Mesenchymal stem cell (in vitro differentiated cells and primary cell): Measurements from ENCODE around the gene SEPTIN12.
A peak's percentile ranks its signal among the peaks of the same experiment; 100 is the strongest.

ENCODE experiments used
- DNase-seq: peaks from one replicate; pipeline ENCODE4 v3.0.0-alpha.2; 2013
- H2AFZ ChIP-seq: one replicate; pipeline ENCODE4 v1.6.1; 2013; ENCODE audit warnings: low read depth, mild to moderate bottlenecking, control low read depth, inconsistent platforms, low read length, moderate library complexity
- H2AK5ac ChIP-seq: 2 replicates; pipeline ENCODE4 v1.6.1; 2013; ENCODE audit warnings: low read length, moderate library complexity, mild to moderate bottlenecking, inconsistent platforms; ENCODE audit not compliant: severe bottlenecking
- H2BK120ac ChIP-seq: one replicate; pipeline ENCODE4 v1.6.1; 2013; ENCODE audit warnings: low read depth, mild to moderate bottlenecking, inconsistent platforms, low read length, moderate library complexity
- H2BK12ac ChIP-seq, 2 experiments: one replicate each; pipeline ENCODE4 v1.6.1; 2013; ENCODE audit warnings: inconsistent platforms in 2 of 2, low read length in 2 of 2, mild to moderate bottlenecking in 2 of 2, moderate library complexity in 2 of 2, control low read depth in 1 of 2
- H2BK15ac ChIP-seq: one replicate; pipeline ENCODE4 v1.6.1; 2013; ENCODE audit warnings: mild to moderate bottlenecking, low read depth, inconsistent platforms; ENCODE audit not compliant: poor library complexity, severe bottlenecking
- H2BK5ac ChIP-seq: 2 replicates; pipeline ENCODE4 v1.6.1; 2013; ENCODE audit warnings: low read depth, mild to moderate bottlenecking, low read length, control low read depth, inconsistent platforms; ENCODE audit not compliant: poor library complexity, severe bottlenecking
- H3K14ac ChIP-seq, 2 experiments: one replicate each; pipeline ENCODE4 v1.6.1; 2013; ENCODE audit warnings: inconsistent platforms in 2 of 2, low read length in 2 of 2, control low read depth in 1 of 2, mild to moderate bottlenecking in 1 of 2, moderate library complexity in 1 of 2
- H3K18ac ChIP-seq, 2 experiments: one replicate each; pipeline ENCODE4 v1.6.1; 2013; ENCODE audit warnings: inconsistent platforms in 2 of 2, low read length in 2 of 2, control low read depth in 1 of 2, low read depth in 1 of 2, mild to moderate bottlenecking in 1 of 2
- H3K23ac ChIP-seq, 2 experiments: one replicate each; pipeline ENCODE4 v1.6.1; 2013; ENCODE audit warnings: inconsistent platforms in 2 of 2, low read length in 2 of 2, mild to moderate bottlenecking in 2 of 2, moderate library complexity in 2 of 2, control low read depth in 1 of 2
- H3K27ac ChIP-seq: 2 replicates; pipeline ENCODE4 v1.5.1; 2013; ENCODE audit warnings: mild to moderate bottlenecking, moderate library complexity, low read length, control low read depth, inconsistent platforms; ENCODE audit not compliant: poor library complexity, severe bottlenecking
- H3K27me3 ChIP-seq, 2 experiments: 2 replicates each; pipeline versions ENCODE4 v1.6.1 to v1.7.0; 2013; ENCODE audit warnings: low read length in 2 of 2, mild to moderate bottlenecking in 2 of 2, moderate library complexity in 2 of 2, control low read depth in 1 of 2, inconsistent platforms in 1 of 2; ENCODE audit not compliant: control insufficient read depth in 1 of 2, insufficient read depth in 1 of 2
- H3K36me3 ChIP-seq, 2 experiments: 2 replicates each; pipeline versions ENCODE4 v1.6.1 to v1.7.0; 2013; ENCODE audit warnings: low read length in 2 of 2, control low read depth in 1 of 2, inconsistent platforms in 1 of 2, low read depth in 1 of 2, mild to moderate bottlenecking in 1 of 2; ENCODE audit not compliant: insufficient read depth in 2 of 2, control insufficient read depth in 1 of 2
- H3K4ac ChIP-seq, 2 experiments: one replicate each; pipeline ENCODE4 v1.6.1; 2013; ENCODE audit warnings: inconsistent platforms in 2 of 2, low read length in 2 of 2, mild to moderate bottlenecking in 2 of 2, moderate library complexity in 2 of 2, control low read depth in 1 of 2, low read depth in 1 of 2
- H3K4me1 ChIP-seq: 2 replicates; pipeline ENCODE4 v1.6.1; 2013; ENCODE audit warnings: low read depth, low read length, control low read depth; ENCODE audit not compliant: control insufficient read depth, insufficient read depth
- H3K4me2 ChIP-seq: 2 replicates; pipeline ENCODE4 v1.6.1; 2013; ENCODE audit warnings: low read length, mild to moderate bottlenecking, inconsistent platforms; ENCODE audit not compliant: poor library complexity, severe bottlenecking
- H3K4me3 ChIP-seq, 2 experiments: 2 replicates each; pipeline versions ENCODE4 v1.5.1 to v1.7.0; 2013; ENCODE audit warnings: low read length in 2 of 2, mild to moderate bottlenecking in 2 of 2, control low read depth in 1 of 2, low read depth in 1 of 2; ENCODE audit not compliant: insufficient read depth in 1 of 2
- H3K79me1 ChIP-seq: replicated peaks from 2 replicates; pipeline ENCODE4 v1.6.1; 2013; ENCODE audit warnings: mild to moderate bottlenecking, control low read depth, low read length, inconsistent platforms; ENCODE audit not compliant: poor library complexity, severe bottlenecking
- H3K9ac ChIP-seq: 2 replicates; pipeline ENCODE4 v1.7.0; 2013; ENCODE audit warnings: mild to moderate bottlenecking, low read length, moderate library complexity
- H3K9me3 ChIP-seq: 2 replicates; pipeline ENCODE4 v1.7.0; 2013; ENCODE audit warnings: mild to moderate bottlenecking, low read length; ENCODE audit not compliant: control insufficient read depth
- H4K8ac ChIP-seq: one replicate; pipeline ENCODE4 v1.6.1; 2013; ENCODE audit warnings: inconsistent platforms, mild to moderate bottlenecking, low read length, moderate library complexity
- H4K91ac ChIP-seq: one replicate; pipeline ENCODE4 v1.6.1; 2013; ENCODE audit warnings: mild to moderate bottlenecking, low read length, inconsistent platforms
- WGBS: methylation state at CpG from one replicate; pipeline ENCODE4 v1.1.7; 2013; ENCODE audit warnings: mixed read lengths; 5-methylcytosine and 5-hydroxymethylcytosine counted together

SEPTIN12 gene

GRCh38 chr16:4796982-4797804 lies 9.0 kb upstream of the SEPTIN12 start:
- Histone ChIP-seq H3K27me3 (no peaks in the 10 kb centered on the region), H4K91ac (no peak overlapping the region), H3K4me3 (no peak overlapping the region), H2BK5ac (no peak overlapping the region), H3K18ac (no peak overlapping the region), H2AK5ac (no peak overlapping the region), H3K4ac (no peak overlapping the region), H3K14ac (no peak overlapping the region), H3K79me1 (peaks cover 13% of the 10 kb centered on the region), H2BK12ac (no peak overlapping the region), H2BK120ac (no peak overlapping the region), H3K4me1 (peaks cover 13% of the 10 kb centered on the region), H3K23ac (no peak overlapping the region), H3K9me3 (no peaks in the 10 kb centered on the region), H3K27ac (no peak overlapping the region), H2AFZ (no peak overlapping the region), H3K36me3 (peaks cover 14 to 62% of the 10 kb centered on the region in 2 experiments), H3K9ac (no peak overlapping the region), H2BK15ac (no peak overlapping the region), H3K4me2 (no peak overlapping the region), H4K8ac (no peak overlapping the region)
- 86% methylated on average over 17 of the region's 21 CpGs for WGBS
- DNase-seq: no peak

GRCh38 chr16:4795828-4796572 lies 7.9 kb upstream of the SEPTIN12 start:
- H2BK12ac ChIP-seq: no peak overlapping the region
- H2BK120ac ChIP-seq: no peak overlapping the region
- no peak for DNase-seq
- H3K27me3 ChIP-seq: no peaks in the 10 kb centered on the region
- H3K4me1 ChIP-seq: peaks cover 5% of the 10 kb centered on the region
- H2BK5ac ChIP-seq: no peak overlapping the region
- H3K4me2 ChIP-seq: no peak overlapping the region
- H3K23ac ChIP-seq: no peak overlapping the region
- no peak overlapping the region for H4K91ac ChIP-seq
- 89% methylated on average over 30 of the region's 30 CpGs for WGBS
- H3K9me3 ChIP-seq: no peaks in the 10 kb centered on the region
- no peak overlapping the region for H2AFZ ChIP-seq
- H3K14ac ChIP-seq: no peak overlapping the region
- peaks cover 4% of the 10 kb centered on the region for H3K79me1 ChIP-seq
- no peak overlapping the region for H3K4me3 ChIP-seq
- peaks cover 14 to 57% of the 10 kb centered on the region in 2 experiments for H3K36me3 ChIP-seq
- no peak overlapping the region for H2BK15ac ChIP-seq
- no peak overlapping the region for H3K4ac ChIP-seq
- H3K9ac ChIP-seq: no peak overlapping the region
- H2AK5ac ChIP-seq: no peak overlapping the region
- no peak overlapping the region for H4K8ac ChIP-seq
- no peak overlapping the region for H3K18ac ChIP-seq
- H3K27ac ChIP-seq: no peak overlapping the region

GRCh38 chr16:4795181-4795827 lies 7.2 kb upstream of the SEPTIN12 start, which contains the start of gene SMIM22:
SMIM22 (plus strand) TSS chr16:4795369; CDS start chr16:4795735, 366 bp downstream.
- Histone ChIP-seq H3K9ac (no peak within 1 kb of the TSS), H3K27me3 (peaks cover 0 to under 1% of the 10 kb centered on the region in 2 experiments), H3K36me3 (peaks cover 14 to 50% of the 10 kb centered on the region in 2 experiments), H3K9me3 (no peaks in the 10 kb centered on the region), H3K23ac (no peak within 1 kb of the TSS), H2BK12ac (no peak within 1 kb of the TSS), H2BK5ac (no peak within 1 kb of the TSS), H2BK120ac (no peak within 1 kb of the TSS), H3K4me3 (no peak within 1 kb of the TSS), H4K91ac (no peak within 1 kb of the TSS), H3K4me1 (peaks cover 4% of the 10 kb centered on the region), H3K18ac (no peak within 1 kb of the TSS), H2AFZ (no peak within 1 kb of the TSS), H3K14ac (no peak within 1 kb of the TSS), H2AK5ac (no peak within 1 kb of the TSS), H2BK15ac (no peak within 1 kb of the TSS), H3K4me2 (no peak within 1 kb of the TSS), H3K4ac (no peak within 1 kb of the TSS), H3K79me1 (no peaks in the 10 kb centered on the region), H4K8ac (peak within 1 kb of the TSS; percentile 19), H3K27ac (no peak within 1 kb of the TSS)
- WGBS: 90% methylated on average over 14 of the region's 14 CpGs
- no peak for DNase-seq
